ENCODE results near the gene ERC2.

DNA sequence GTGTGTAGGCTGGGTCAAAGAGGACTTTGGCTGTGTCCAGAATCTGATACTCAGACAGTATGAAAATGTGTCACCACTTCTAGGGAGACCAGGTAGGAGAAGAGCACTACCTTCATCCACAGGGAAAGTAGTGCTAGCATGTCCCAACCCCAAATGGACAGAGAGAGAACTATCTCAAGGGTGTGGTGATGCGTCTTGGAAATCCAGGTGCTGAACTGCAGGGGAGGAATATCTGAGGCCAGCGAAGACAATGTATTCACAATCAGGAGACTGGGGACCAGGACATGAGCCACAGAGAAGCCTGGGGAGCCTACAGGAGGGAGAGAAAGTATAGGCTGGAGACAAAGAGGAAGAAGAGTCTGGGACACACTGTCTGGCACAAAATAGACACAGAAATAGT is 829.1 kb downstream of the ERC2 start:
- TF ChIP-seq, protein P1, sequence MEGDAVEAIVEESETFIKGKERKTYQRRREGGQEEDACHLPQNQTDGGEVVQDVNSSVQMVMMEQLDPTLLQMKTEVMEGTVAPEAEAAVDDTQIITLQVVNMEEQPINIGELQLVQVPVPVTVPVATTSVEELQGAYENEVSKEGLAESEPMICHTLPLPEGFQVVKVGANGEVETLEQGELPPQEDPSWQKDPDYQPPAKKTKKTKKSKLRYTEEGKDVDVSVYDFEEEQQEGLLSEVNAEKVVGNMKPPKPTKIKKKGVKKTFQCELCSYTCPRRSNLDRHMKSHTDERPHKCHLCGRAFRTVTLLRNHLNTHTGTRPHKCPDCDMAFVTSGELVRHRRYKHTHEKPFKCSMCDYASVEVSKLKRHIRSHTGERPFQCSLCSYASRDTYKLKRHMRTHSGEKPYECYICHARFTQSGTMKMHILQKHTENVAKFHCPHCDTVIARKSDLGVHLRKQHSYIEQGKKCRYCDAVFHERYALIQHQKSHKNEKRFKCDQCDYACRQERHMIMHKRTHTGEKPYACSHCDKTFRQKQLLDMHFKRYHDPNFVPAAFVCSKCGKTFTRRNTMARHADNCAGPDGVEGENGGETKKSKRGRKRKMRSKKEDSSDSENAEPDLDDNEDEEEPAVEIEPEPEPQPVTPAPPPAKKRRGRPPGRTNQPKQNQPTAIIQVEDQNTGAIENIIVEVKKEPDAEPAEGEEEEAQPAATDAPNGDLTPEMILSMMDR (IDR thresholded peaks at IDR 0.05): no peak
- TF ChIP-seq POLR2A (IDR thresholded peaks at IDR 0.05): no peak

All from heart left ventricle (tissue), 13 donors.